HG03442 (cell line): ENCODE measurements around the gene ASPDH.

Experiments
- ATAC-seq: cut with Tn5 transposase; IDR thresholded peaks from one replicate; pipeline ENCODE4 v1.9.1; 2021; ENCODE audit warnings: mild to moderate bottlenecking, moderate library complexity; ENCODE audit not compliant: unreplicated experiment

ASPDH gene

DNA sequence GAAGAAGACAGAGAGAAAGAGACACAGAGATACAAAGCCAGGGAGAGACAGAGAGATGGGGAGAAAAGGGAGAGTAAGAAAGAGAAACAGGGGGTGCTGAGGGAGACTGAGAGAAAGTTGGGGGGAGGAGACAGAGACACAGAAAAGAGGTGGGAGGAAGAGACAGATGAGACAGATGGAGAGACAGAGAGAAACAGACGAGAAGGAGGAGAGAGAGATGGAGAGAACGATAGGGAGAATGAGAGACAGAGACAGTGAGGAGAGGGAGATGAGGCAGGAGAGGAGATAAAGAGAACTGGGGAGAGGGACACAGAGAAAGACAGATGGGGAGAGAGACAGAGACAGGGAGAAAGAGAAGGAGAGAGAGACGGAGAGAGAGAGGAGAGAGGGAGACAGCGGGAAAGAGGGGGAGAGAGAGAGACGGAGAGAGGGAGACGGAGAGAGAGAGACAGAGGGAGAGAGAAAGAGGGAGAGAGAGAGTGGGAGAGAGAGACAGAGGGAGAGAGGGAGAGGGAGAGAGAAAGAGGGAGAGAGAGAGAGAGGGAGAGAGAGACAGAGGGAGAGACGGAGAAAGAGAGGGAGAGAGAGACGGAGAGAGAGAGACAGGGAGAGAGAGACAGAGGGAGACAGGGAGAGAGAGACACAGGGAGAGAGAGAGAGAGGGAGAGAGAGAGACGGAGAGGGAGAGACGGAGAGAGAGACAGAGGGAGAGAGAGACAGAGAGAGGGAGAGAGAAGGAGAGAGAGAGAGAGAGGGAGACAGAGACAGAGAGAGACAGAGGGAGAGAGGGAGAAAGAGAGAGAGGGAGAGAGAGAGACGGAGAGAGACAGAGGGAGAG is 15.3 kb downstream of the ASPDH start:
- ATAC-seq: no peak

GRCh38 chr19:50497022-50497405 is 16.7 kb downstream of the ASPDH start:
- no peak for ATAC-seq

DNA sequence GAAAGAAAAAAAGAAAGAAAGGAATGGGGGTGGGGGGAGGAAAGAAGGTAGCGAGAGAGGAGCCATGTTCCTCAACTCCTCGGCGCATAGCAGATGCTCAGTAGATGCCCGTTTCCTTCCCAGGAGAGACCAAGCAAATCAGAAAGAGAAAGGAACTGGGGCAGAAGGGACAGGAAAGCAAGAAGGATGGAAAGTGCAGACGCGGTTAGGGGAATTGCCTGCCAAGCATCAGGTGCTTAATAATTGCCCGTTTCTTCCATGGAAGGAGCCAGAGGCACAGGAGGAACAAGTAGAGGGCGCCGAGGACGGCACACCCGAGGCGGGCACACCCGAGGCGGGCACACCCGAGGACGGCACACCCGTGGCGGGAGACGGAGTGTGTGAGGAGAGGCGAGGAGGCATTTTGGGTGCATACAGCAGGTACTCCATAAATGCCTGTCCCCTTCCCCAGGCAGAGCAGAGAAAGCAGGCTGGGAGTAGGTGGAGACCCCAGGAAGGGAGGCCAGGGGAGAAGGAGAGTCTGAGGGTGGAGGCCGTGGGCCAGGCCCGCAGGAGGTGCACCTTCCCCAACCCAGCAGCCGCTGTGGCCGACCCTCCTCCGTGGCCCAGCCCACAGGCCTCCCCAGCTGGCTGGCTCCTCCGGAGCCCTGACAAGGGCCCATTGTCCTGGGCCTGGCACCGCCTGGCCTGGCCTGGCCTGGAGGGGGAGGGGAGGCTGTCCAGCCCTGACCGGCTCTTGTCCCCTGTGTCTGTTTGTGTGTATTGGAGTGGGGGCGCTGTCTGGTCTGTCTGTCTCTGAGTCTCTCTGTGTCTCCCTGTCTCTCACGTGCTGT is 17.3 kb downstream of the ASPDH start:
- ATAC-seq: no peak

DNA sequence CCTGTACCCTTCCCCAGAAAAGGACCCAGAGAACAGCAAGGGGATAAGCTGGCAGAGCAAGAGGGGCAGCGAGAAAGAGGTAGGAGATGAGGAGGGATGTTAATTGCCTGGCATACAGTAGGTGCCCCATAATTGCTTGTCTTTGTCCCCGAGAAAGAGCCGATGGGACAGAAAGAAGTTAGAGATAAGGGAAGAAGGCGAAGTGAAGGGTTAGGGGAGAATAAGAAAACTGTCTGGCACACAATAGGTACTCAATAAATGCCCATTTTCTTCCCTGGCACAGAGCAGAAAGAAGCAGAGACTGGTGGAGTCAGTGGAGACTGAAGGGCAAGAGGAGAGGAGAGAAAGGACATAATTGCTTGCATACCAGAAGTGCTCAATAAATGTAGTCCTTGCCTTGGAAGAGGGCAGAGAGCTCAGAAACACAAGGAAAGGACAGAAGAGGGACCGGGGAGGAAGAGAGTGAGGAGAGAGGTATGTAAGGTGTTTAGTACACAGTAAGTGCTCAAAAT is 18.6 kb downstream of the ASPDH start:
- no peak for ATAC-seq

GRCh38 chr19:50494186-50495019 is 19.3 kb downstream of the ASPDH start:
- ATAC-seq: no peak

GRCh38 chr19:50493171-50493570 is 20.5 kb downstream of the ASPDH start:
- no peak for ATAC-seq

GRCh38 chr19:50492303-50493052 is 21.2 kb downstream of the ASPDH start:
- ATAC-seq: no peak

GRCh38 chr19:50490991-50491472 is 22.7 kb downstream of the ASPDH start:
- ATAC-seq: no peak

DNA sequence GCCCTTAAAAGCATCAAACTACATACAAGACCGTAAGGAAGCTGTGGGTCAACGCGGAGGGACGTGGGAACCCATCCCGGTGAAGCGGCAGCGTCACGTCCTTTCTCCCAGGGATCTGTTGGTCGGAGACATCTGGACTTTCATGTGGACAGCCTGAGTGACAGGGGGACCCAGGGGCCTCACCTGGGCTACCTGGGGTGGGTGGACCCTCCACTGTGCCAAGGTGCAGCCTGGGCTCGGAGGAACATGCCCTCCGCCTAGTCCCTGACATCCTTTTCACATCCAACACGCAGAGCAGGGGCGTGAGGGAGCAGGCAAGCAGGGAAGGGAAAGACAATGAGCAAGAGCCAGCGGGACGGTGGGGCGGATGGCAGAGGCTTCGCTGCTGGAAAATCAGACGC is 23.3 kb downstream of the ASPDH start:
- no peak for ATAC-seq

DNA sequence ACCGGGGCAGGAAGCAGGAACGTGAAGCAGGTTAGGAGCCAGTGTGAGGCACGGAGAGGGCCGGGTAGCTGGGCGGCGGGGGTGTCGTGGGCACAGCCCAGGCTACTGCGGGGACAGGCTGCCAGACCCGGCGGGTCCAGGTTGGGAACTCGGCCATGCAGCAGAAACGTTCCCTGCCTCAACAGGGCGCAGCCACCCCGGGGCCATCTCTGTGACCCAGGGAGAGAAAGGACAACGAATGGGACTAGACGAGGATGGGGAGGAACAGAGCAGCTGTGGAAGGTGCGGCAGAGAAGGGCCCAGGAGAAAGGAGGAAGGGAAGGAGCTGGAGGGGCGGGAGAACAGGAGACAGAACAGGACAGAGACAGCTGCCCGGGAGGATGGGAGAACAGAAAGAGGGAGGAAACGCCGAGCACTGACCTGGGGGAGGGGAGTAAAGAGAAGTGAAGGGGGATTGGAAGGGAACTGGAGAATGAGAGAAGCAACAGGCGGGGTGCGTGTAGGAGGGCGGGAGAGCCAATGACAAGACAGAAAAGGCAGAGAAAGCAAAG is 24.2 kb downstream of the ASPDH start:
- ATAC-seq: no peak

DNA sequence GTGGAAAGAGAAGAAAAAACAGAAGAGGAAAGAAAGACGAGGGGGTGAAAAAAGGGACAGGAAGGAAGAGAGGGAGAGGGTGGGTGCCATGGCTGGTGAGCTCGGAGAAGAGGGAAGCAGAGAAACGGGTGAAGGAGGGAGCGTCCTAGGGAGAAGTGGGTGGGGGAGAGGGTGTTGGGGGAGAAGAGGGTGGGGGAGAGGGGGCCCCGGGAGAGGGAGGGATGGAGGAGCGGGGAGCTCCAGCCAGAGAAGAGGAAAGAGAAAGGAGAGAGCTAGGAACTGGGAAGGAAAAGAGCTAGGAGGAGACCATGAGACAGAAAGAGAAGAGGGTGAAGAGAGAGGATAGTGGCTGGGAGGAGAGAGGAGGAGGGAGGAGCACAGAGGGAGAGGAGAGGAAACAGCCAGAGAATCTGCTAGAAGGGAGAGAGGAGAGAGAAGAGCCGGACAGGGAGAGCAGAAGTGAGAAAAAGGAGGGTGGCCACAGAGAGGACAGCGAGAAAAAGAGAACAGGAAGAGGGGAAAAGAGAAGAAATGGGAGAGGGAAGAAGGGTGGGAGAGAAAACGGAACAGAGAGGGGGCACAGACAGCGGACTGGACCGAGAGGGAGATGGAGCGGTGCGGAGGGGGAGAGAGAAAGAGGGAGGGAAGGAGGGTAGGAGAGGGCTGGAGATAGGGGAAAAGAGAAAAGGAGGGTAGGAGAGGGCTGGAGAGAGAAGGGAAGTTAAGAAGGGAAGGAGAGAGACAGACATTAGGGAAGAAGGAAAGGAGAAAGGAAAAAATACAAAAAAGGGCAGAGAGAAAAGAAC is 25.1 kb downstream of the ASPDH start:
- ATAC-seq: no peak

DNA sequence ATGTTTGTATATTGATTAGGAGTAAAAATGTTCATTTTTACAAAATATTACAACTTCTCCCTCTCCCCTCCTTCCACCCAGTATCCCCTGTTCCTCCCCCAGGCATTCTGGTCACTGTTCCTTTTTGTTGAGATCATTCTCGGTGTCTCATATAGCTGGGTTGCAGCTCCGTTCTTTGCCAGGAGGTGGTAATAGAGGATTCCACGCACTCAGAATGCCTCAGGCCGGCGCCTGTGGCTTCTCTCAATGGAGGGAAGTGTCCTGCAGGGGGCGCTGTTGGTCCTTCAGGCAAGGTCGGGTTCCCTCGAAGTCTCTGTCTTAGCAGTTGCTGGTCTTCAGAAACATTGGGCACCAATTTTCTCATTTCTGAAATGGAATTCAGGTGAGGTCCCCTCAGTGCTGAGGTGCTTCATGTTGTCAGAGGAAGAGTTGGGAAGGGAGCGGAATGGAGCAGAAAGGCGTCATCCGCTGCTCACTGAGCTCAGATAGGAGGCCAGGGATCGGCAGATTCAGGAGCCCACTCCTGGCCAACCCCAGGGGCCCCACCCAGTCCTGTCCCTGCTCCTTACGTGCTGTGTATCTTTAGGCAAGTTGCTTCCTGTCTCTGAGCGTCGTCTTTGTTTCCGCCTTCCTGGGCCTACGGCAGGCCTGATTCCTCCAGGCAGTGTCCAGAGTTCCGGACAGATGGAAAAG is 26.7 kb downstream of the ASPDH start:
- no peak for ATAC-seq

GRCh38 chr19:50485284-50485955 is 28.3 kb downstream of the ASPDH start:
- no peak for ATAC-seq

- ATAC-seq: no peak
Measured at GRCh38 chr19:50482916-50483315, 30.8 kb downstream of the ASPDH start.

- ATAC-seq: no peak
Measured at GRCh38 chr19:50482271-50482855, 31.4 kb downstream of the ASPDH start.

GRCh38 chr19:50481351-50482149 is 32.2 kb downstream of the ASPDH start:
- ATAC-seq: no peak
